ENCODE measurements around the gene NFYA. TPM values are rescaled to one million over a fixed set of nuclear protein-coding genes. Genes with fewer than 3 reads are reported as not detected.

NFYA gene
- polyA plus RNA-seq, 3 donors: 9.7 to 21.4 (median 10.7) TPM

GRCh38 chr6:41039060-41039998, 33.4 kb upstream of the NFYA start, which contains the start of gene UNC5CL:
UNC5CL (minus strand) TSS chr6:41039221; CDS start chr6:41035074, 4,147 bp downstream.
- H3K27ac ChIP-seq (ENCODE audit: low read depth in 1 of 2, low read length in 2 of 2): no peak within 1 kb of the TSS
- WGBS (ENCODE audit: insufficient coverage): 75% methylated on average over 8 of the region's 10 CpGs
- H3K4me1 ChIP-seq (ENCODE audit: control insufficient read depth in 1 of 2, insufficient read depth in 2 of 2, low read length in 2 of 2): no peaks in the 10 kb centered on the region
- no peaks in the 10 kb centered on the region for H3K9me3 Mint-ChIP-seq
- H3K9ac ChIP-seq (ENCODE audit: insufficient read depth, low read length, poor library complexity, severe bottlenecking): no peak within 1 kb of the TSS
- no peaks in the 10 kb centered on the region for H3K36me3 ChIP-seq (replicated peaks in 1 of 2; ENCODE audit: control insufficient read depth in 1 of 2, insufficient read depth in 2 of 2, low read length in 2 of 2)
- peak; percentile 81 for TF ChIP-seq CTCF (IDR thresholded peaks at IDR 0.05)
- peak in 2 of 3 donors; percentile 12 to 14 for DNase-seq
- H3K9me3 ChIP-seq (replicated peaks in 1 of 2; ENCODE audit: control insufficient read depth in 1 of 2, insufficient read depth in 1 of 2, low read length in 2 of 2): no peaks in the 10 kb centered on the region
- intact Hi-C loops (cut with micrococcal nuclease): no loop called here
- peaks cover 8% of the 10 kb centered on the region for H3K4me1 Mint-ChIP-seq
- H3K36me3 Mint-ChIP-seq: no peaks in the 10 kb centered on the region
- no peak within 1 kb of the TSS for H3K4me3 Mint-ChIP-seq
- no peak within 1 kb of the TSS for H2AFZ ChIP-seq (ENCODE audit: insufficient read depth, low read depth, low read length, poor library complexity, severe bottlenecking)
- peaks cover 0 to 6% (median 0%) of the 10 kb centered on the region in 3 donors for H3K27me3 Mint-ChIP-seq (ENCODE audit: low read depth in 3 of 3)
- no peaks in the 10 kb centered on the region for H3K79me2 ChIP-seq (ENCODE audit: insufficient read depth, low read length)
- no peak within 1 kb of the TSS for H3K4me3 ChIP-seq (replicated peaks in 1 of 3; ENCODE audit: low read depth in 2 of 3, low read length in 3 of 3)
- H3K27me3 ChIP-seq (ENCODE audit: control insufficient read depth in 2 of 2, insufficient read depth in 2 of 2, low read length in 2 of 2): no peaks in the 10 kb centered on the region
- no peaks in the 10 kb centered on the region for H4K20me1 ChIP-seq (ENCODE audit: insufficient read depth, low read length)
- H3K27ac Mint-ChIP-seq: no peak within 1 kb of the TSS
- H3K4me2 ChIP-seq (replicated peaks; ENCODE audit: extremely low read depth, low read length, poor library complexity, severe bottlenecking): no peak within 1 kb of the TSS

- TF ChIP-seq CTCF (IDR thresholded peaks at IDR 0.05): no peak
- H3K36me3 Mint-ChIP-seq: no peaks in the 10 kb centered on the region
- DNase-seq: peak in 1 of 3 donors; percentile 28
- H3K9me3 Mint-ChIP-seq: no peaks in the 10 kb centered on the region
- H3K27ac Mint-ChIP-seq: no peak overlapping the region
- Histone ChIP-seq H3K27ac (ENCODE audit: low read depth in 1 of 2, low read length in 2 of 2) (no peak overlapping the region), H3K27me3 (ENCODE audit: control insufficient read depth in 2 of 2, insufficient read depth in 2 of 2, low read length in 2 of 2) (no peaks in the 10 kb centered on the region), H3K4me2 (replicated peaks; ENCODE audit: extremely low read depth, low read length, poor library complexity, severe bottlenecking) (no peak overlapping the region), H3K4me1 (ENCODE audit: control insufficient read depth in 1 of 2, insufficient read depth in 2 of 2, low read length in 2 of 2) (no peaks in the 10 kb centered on the region), H3K9ac (ENCODE audit: insufficient read depth, low read length, poor library complexity, severe bottlenecking) (no peak overlapping the region), H3K4me3 (replicated peaks in 1 of 3; ENCODE audit: low read depth in 2 of 3, low read length in 3 of 3) (no peak overlapping the region), H3K36me3 (replicated peaks in 1 of 2; ENCODE audit: control insufficient read depth in 1 of 2, insufficient read depth in 2 of 2, low read length in 2 of 2) (no peaks in the 10 kb centered on the region), H3K79me2 (ENCODE audit: insufficient read depth, low read length) (no peaks in the 10 kb centered on the region), H2AFZ (ENCODE audit: insufficient read depth, low read depth, low read length, poor library complexity, severe bottlenecking) (no peak overlapping the region), H3K9me3 (replicated peaks in 1 of 2; ENCODE audit: control insufficient read depth in 1 of 2, insufficient read depth in 1 of 2, low read length in 2 of 2) (no peaks in the 10 kb centered on the region), H4K20me1 (ENCODE audit: insufficient read depth, low read length) (no peaks in the 10 kb centered on the region)
- H3K4me3 Mint-ChIP-seq: no peak overlapping the region
- whole genome bisulfite sequencing (ENCODE audit: insufficient coverage): 60% methylated on average over 1 of the region's 6 CpGs
- H3K4me1 Mint-ChIP-seq: peaks cover 8% of the 10 kb centered on the region
- intact Hi-C loops (cut with micrococcal nuclease): no loop called here
- peaks cover 0 to 6% (median 2%) of the 10 kb centered on the region in 3 donors for H3K27me3 Mint-ChIP-seq (ENCODE audit: low read depth in 3 of 3)
These were observed 32.5 kb upstream of the NFYA start for GRCh38 chr6:41040101-41040939.

All from CD14-positive monocyte (primary cell).